Epithelial cell of prostate (primary cell): ENCODE measurements around the gene MSLN.
A peak's percentile ranks its signal among the peaks of the same experiment; 100 is the strongest.
"Not testable (repeated sequence)": the region's sequence is repeated elsewhere in the genome, so short reads cannot be mapped to it uniquely, and the experiment has no call there.

Experiments used
- DNase-seq: peaks from one replicate; pipeline ENCODE4 v3.0.0-alpha.2; 2011; ENCODE audit warnings: low read depth, low spot score
- H3K27ac ChIP-seq: fragments of 450-650 bp; 2 replicates; pipeline ENCODE4 v1.5.1; 2017; ENCODE audit warnings: mild to moderate bottlenecking

MSLN gene

GRCh38 chr16:734208-734980, 26.1 kb upstream of the MSLN start:
- H3K27ac ChIP-seq = no peak overlapping the region
- no peak for DNase-seq

GRCh38 chr16:734981-735881, 25.3 kb upstream of the MSLN start:
- no peak for DNase-seq
- no peak overlapping the region for H3K27ac ChIP-seq

GRCh38 chr16:735982-736453, 24.5 kb upstream of the MSLN start:
- no peak for DNase-seq
- no peak overlapping the region for H3K27ac ChIP-seq

- no peak overlapping the region for H3K27ac ChIP-seq
Measured at GRCh38 chr16:736936-737481, 23.5 kb upstream of the MSLN start.

GRCh38 chr16:739560-740458, 20.7 kb upstream of the MSLN start:
- peak overlapping the region; percentile 49 for H3K27ac ChIP-seq
- no peak for DNase-seq

More at GRCh38 chr16:736936-737481, 23.5 kb upstream of the MSLN start:
- no peak for DNase-seq

GRCh38 chr16:740459-740763, 20.1 kb upstream of the MSLN start:
- DNase-seq = no peak
- H3K27ac ChIP-seq = peak overlapping the region; percentile 49

- peak within 1 kb of the TSS; percentile 49 for H3K27ac ChIP-seq
- DNase-seq = peak; percentile 71
Measured at GRCh38 chr16:740764-741505, 19.6 kb upstream of the MSLN start, which contains the start of gene CIAO3. Gene CIAO3 (minus strand): TSS chr16:740997. CDS start chr16:740985, 12 bp downstream.

GRCh38 chr16:741986-742629, 18.4 kb upstream of the MSLN start:
- H3K27ac ChIP-seq = no peak overlapping the region
- no peak for DNase-seq

GRCh38 chr16:742894-743293, 17.6 kb upstream of the MSLN start:
- not testable (repeated sequence) for DNase-seq, H3K27ac ChIP-seq

- no peak overlapping the region for H3K27ac ChIP-seq
- DNase-seq = no peak
Measured at GRCh38 chr16:743794-744500, 16.6 kb upstream of the MSLN start.

GRCh38 chr16:745739-746138, 14.8 kb upstream of the MSLN start:
- no peak for DNase-seq
- no peak overlapping the region for H3K27ac ChIP-seq

- H3K27ac ChIP-seq = no peak overlapping the region
- no peak for DNase-seq
Measured at GRCh38 chr16:746637-747036, 13.9 kb upstream of the MSLN start.

- H3K27ac ChIP-seq = no peak overlapping the region
- DNase-seq = no peak
Measured at GRCh38 chr16:747978-748746, 12.4 kb upstream of the MSLN start.

GRCh38 chr16:749010-749409, 11.5 kb upstream of the MSLN start:
- H3K27ac ChIP-seq = no peak overlapping the region
- DNase-seq = no peak

- DNase-seq = no peak
- H3K27ac ChIP-seq = no peak overlapping the region
Measured at GRCh38 chr16:750485-750884, 10.0 kb upstream of the MSLN start.

- no peak for DNase-seq
- no peak overlapping the region for H3K27ac ChIP-seq
Measured at GRCh38 chr16:751152-752006, 9.2 kb upstream of the MSLN start.

GRCh38 chr16:752007-752312, 8.6 kb upstream of the MSLN start:
- no peak overlapping the region for H3K27ac ChIP-seq
- DNase-seq = no peak
